Measurements from ENCODE around the gene UCHL5.
"Not testable (repeated sequence)": the region's sequence is repeated elsewhere in the genome, so short reads cannot be mapped to it uniquely, and the experiment has no call there.

The UCHL5 gene

GRCh38 chr1:193005785-193006184, 53.4 kb downstream of the UCHL5 start:
- DNase-seq, result no peak

- peak; percentile 13 for DNase-seq
Measured at GRCh38 chr1:192998536-192998935, 60.6 kb downstream of the UCHL5 start.

- no peak for DNase-seq
Measured at GRCh38 chr1:192994141-192994540, 65.0 kb downstream of the UCHL5 start.

- no peak for DNase-seq
Measured at GRCh38 chr1:192993426-192994085, 65.6 kb downstream of the UCHL5 start.

GRCh38 chr1:192986748-192987334, 72.3 kb downstream of the UCHL5 start:
- DNase-seq, result not testable (repeated sequence)

GRCh38 chr1:192986110-192986747, 72.9 kb downstream of the UCHL5 start:
- no peak for DNase-seq

GRCh38 chr1:192984080-192984479, 75.1 kb downstream of the UCHL5 start:
- DNase-seq, result no peak

GRCh38 chr1:192983349-192983980, 75.7 kb downstream of the UCHL5 start:
- DNase-seq, result no peak

GRCh38 chr1:192980856-192981255, 78.3 kb downstream of the UCHL5 start:
- DNase-seq, result no peak

GRCh38 chr1:192980334-192980733, 78.8 kb downstream of the UCHL5 start:
- not testable (repeated sequence) for DNase-seq

GRCh38 chr1:192979542-192979941, 79.6 kb downstream of the UCHL5 start:
- no peak for DNase-seq

- no peak for DNase-seq
Measured at GRCh38 chr1:192978195-192978710, 80.9 kb downstream of the UCHL5 start.

- no peak for DNase-seq
Measured at GRCh38 chr1:192977089-192977706, 82.0 kb downstream of the UCHL5 start.

- no peak for DNase-seq
Measured at GRCh38 chr1:192976576-192976975, 82.6 kb downstream of the UCHL5 start.

GRCh38 chr1:192974701-192975100, 84.5 kb downstream of the UCHL5 start:
- DNase-seq, result no peak

GRCh38 chr1:192973988-192974387, 85.2 kb downstream of the UCHL5 start:
- DNase-seq, result no peak

- no peak for DNase-seq
Measured at GRCh38 chr1:192973202-192973601, 86.0 kb downstream of the UCHL5 start.

GRCh38 chr1:192969091-192969490, 90.1 kb downstream of the UCHL5 start:
- DNase-seq, result no peak

- DNase-seq, result no peak
Measured at GRCh38 chr1:192968323-192968722, 90.8 kb downstream of the UCHL5 start.

- no peak for DNase-seq
Measured at GRCh38 chr1:192967901-192968300, 91.3 kb downstream of the UCHL5 start.

- DNase-seq, result no peak
Measured at GRCh38 chr1:192967211-192967877, 91.8 kb downstream of the UCHL5 start.

GRCh38 chr1:192966073-192966472, 93.1 kb downstream of the UCHL5 start:
- no peak for DNase-seq

- no peak for DNase-seq
Measured at GRCh38 chr1:192962901-192963300, 96.3 kb downstream of the UCHL5 start.

All from suppressor macrophage treated with lipopolysaccharide for 4 hours (primary cell).